ENCODE results near the gene DVL2.

The DVL2 gene

DNA sequence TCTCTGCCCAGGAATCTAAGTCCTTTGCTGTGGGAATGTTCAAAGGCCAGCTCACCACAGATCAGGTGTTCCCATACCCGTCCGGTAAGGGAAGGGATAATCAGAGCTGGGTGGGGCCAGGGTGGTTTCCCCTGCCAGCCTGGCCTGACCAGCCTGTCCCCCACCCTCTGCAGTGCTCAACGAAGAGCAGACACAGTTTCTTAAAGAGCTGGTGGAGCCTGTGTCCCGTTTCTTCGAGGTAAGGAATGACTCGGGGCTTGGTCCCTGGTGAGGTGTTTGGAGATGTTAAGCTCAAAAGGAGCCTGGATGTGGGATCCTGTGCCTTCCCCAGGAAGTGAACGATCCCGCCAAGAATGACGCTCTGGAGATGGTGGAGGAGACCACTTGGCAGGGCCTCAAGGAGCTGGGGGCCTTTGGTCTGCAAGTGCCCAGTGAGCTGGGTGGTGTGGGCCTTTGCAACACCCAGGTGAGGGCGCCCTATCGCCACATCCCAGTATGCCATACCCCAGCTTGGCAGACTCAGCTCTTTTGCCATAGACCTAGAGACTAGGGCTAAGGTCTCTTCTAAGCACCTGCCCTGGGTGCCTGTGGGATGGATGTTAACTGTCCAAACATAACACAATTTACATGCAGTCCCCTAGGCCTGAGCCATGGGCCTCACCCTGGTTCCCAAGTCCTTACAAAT, 13.6 kb downstream of the DVL2 start (continued):
- TF ChIP-seq, protein P1, sequence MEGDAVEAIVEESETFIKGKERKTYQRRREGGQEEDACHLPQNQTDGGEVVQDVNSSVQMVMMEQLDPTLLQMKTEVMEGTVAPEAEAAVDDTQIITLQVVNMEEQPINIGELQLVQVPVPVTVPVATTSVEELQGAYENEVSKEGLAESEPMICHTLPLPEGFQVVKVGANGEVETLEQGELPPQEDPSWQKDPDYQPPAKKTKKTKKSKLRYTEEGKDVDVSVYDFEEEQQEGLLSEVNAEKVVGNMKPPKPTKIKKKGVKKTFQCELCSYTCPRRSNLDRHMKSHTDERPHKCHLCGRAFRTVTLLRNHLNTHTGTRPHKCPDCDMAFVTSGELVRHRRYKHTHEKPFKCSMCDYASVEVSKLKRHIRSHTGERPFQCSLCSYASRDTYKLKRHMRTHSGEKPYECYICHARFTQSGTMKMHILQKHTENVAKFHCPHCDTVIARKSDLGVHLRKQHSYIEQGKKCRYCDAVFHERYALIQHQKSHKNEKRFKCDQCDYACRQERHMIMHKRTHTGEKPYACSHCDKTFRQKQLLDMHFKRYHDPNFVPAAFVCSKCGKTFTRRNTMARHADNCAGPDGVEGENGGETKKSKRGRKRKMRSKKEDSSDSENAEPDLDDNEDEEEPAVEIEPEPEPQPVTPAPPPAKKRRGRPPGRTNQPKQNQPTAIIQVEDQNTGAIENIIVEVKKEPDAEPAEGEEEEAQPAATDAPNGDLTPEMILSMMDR (tag by site-specific recombination; IDR thresholded peaks at IDR 0.05) = peak; percentile 69
- TF ChIP-seq ZNF112 (tag by site-specific recombination; IDR thresholded peaks at IDR 0.05) (no peak), ZFP69B (tag by site-specific recombination; IDR thresholded peaks at IDR 0.05) (no peak), MZF1 (tag by site-specific recombination; IDR thresholded peaks at IDR 0.05; ENCODE audit: borderline replicate concordance) (no peak), ZNF785 (tag by site-specific recombination; IDR thresholded peaks at IDR 0.05) (no peak)
- TF ChIP-seq, protein P2, sequence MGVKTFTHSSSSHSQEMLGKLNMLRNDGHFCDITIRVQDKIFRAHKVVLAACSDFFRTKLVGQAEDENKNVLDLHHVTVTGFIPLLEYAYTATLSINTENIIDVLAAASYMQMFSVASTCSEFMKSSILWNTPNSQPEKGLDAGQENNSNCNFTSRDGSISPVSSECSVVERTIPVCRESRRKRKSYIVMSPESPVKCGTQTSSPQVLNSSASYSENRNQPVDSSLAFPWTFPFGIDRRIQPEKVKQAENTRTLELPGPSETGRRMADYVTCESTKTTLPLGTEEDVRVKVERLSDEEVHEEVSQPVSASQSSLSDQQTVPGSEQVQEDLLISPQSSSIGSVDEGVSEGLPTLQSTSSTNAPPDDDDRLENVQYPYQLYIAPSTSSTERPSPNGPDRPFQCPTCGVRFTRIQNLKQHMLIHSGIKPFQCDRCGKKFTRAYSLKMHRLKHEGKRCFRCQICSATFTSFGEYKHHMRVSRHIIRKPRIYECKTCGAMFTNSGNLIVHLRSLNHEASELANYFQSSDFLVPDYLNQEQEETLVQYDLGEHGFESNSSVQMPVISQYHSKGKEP (tag by site-specific recombination; IDR thresholded peaks at IDR 0.05) = 0 out of 2 replicates have a peak, but pooled peaks have one; percentile 16

DNA sequence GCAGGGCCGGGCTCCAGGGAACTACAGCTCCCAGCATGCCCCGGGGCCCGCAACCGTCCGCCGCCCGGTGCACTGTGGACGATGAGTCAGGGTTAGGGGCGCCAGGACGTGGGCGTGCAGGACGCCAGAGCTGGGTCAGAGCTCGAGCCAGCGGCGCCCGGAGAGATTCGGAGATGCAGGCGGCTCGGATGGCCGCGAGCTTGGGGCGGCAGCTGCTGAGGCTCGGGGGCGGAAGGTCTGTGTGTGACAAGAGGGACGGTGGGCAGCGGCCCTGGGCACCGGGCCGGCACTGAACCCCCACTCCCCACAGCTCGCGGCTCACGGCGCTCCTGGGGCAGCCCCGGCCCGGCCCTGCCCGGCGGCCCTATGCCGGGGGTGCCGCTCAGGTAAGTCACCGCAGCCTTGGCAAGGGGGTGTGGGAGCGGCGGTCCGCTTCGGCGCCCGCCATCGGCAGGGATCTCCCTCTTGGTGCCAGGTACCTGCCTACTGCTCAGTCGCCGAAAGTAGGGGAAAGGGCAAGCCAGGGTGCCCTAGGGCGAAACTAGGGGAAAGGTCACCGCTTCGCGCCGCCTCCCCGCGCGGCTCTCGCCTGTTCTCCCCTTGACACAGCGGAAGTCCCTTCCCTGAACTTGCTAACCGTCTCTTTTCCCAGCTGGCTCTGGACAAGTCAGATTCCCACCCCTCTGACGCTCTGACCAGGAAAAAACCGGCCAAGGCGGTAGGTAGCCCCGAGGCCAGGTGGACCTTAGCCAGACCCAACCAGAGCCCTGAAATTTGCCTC, 14.3 kb downstream of the DVL2 start, which contains the start of the genes ACADVL and DLG4:
TSS of gene ACADVL (plus strand) at position 127 of the 781 bp plus-strand sequence. CDS start at position 174, 47 bp downstream.
TSS of gene DLG4 (minus strand) at position 25 of the 781 bp plus-strand sequence.
- H3K9me3 ChIP-seq (ENCODE audit: control insufficient read depth, insufficient read depth, low read depth, low read length) = no peaks in the 10 kb centered on the region
- ChIA-PET CTCF (interaction anchor here (1.1 to 4.2 kb wide), 12 partner anchors 10 to 174 kb away, joined by 3 to 34 read pairs (median 6); partner anchors contain the start of genes DVL2, GABARAP, PHF23 and SLC2A4), POLR2A (interaction anchor here (0.6 to 9.8 kb wide), 22 partner anchors 14 to 296 kb away, joined by 3 to 284 read pairs (median 6); partner anchors contain the start of genes CTDNEP1, DVL2, ELP5 and GABARAP)
- H3K36me3 ChIP-seq (ENCODE audit: control insufficient read depth in 2 of 2, insufficient read depth in 1 of 2, low read length in 2 of 2) = peaks cover 16 to 41% of the 10 kb centered on the region in 2 experiments; a peak in 2 of 3 replicates
- H3K4me3 ChIP-seq (ENCODE audit: low read depth, low read length) = peak within 1 kb of the TSS; percentile 83
- H3K4me1 ChIP-seq (ENCODE audit: control insufficient read depth, insufficient read depth, low read length) = peaks cover 7% of the 10 kb centered on the region
- H3K27ac ChIP-seq (ENCODE audit: extremely low read depth, low read depth, low read length) = peak within 1 kb of the TSS; percentile 83; the same call in 1 of the 2 replicates
- TF ChIP-seq ZNF114 (tag by site-specific recombination; IDR thresholded peaks at IDR 0.05) (no peak), HOXC10 (CRISPR knock-in tag; IDR thresholded peaks at IDR 0.05) (no peak), ZNF404 (tag by site-specific recombination; IDR thresholded peaks at IDR 0.05) (no peak), ZNF24 (tag by site-specific recombination; IDR thresholded peaks at IDR 0.05) (no peak), ZNF184 (tag by site-specific recombination; IDR thresholded peaks at IDR 0.05) (0 out of 2 replicates have a peak, but pooled peaks have one; percentile 43), ZFP3 (tag by site-specific recombination; IDR thresholded peaks at IDR 0.05; ENCODE audit: low read depth) (no peak), ZNF561 (tag by site-specific recombination; IDR thresholded peaks at IDR 0.05; ENCODE audit: borderline replicate concordance) (peak; percentile 71; the same call in 1 of the 2 replicates), ZFHX2 (tag by site-specific recombination; conservative IDR thresholded peaks at IDR 0.05) (peak; percentile 91), ZNF610 (tag by site-specific recombination; IDR thresholded peaks at IDR 0.05; ENCODE audit: borderline replicate concordance) (0 out of 2 replicates have a peak, but pooled peaks have one; percentile 22), ZNF701 (tag by site-specific recombination; IDR thresholded peaks at IDR 0.05) (no peak), HOXD13 (CRISPR knock-in tag; IDR thresholded peaks at IDR 0.05; ENCODE audit: borderline replicate concordance) (no peak), ZNF112 (tag by site-specific recombination; IDR thresholded peaks at IDR 0.05) (no peak)
- TF ChIP-seq, protein P3, sequence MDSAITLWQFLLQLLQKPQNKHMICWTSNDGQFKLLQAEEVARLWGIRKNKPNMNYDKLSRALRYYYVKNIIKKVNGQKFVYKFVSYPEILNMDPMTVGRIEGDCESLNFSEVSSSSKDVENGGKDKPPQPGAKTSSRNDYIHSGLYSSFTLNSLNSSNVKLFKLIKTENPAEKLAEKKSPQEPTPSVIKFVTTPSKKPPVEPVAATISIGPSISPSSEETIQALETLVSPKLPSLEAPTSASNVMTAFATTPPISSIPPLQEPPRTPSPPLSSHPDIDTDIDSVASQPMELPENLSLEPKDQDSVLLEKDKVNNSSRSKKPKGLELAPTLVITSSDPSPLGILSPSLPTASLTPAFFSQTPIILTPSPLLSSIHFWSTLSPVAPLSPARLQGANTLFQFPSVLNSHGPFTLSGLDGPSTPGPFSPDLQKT (IDR thresholded peaks at IDR 0.05; ENCODE audit: borderline replicate concordance, low read depth, low read length) = no peak
- TF ChIP-seq, protein P2 (tag by site-specific recombination; IDR thresholded peaks at IDR 0.05) = no peak
- TF ChIP-seq, protein P4, sequence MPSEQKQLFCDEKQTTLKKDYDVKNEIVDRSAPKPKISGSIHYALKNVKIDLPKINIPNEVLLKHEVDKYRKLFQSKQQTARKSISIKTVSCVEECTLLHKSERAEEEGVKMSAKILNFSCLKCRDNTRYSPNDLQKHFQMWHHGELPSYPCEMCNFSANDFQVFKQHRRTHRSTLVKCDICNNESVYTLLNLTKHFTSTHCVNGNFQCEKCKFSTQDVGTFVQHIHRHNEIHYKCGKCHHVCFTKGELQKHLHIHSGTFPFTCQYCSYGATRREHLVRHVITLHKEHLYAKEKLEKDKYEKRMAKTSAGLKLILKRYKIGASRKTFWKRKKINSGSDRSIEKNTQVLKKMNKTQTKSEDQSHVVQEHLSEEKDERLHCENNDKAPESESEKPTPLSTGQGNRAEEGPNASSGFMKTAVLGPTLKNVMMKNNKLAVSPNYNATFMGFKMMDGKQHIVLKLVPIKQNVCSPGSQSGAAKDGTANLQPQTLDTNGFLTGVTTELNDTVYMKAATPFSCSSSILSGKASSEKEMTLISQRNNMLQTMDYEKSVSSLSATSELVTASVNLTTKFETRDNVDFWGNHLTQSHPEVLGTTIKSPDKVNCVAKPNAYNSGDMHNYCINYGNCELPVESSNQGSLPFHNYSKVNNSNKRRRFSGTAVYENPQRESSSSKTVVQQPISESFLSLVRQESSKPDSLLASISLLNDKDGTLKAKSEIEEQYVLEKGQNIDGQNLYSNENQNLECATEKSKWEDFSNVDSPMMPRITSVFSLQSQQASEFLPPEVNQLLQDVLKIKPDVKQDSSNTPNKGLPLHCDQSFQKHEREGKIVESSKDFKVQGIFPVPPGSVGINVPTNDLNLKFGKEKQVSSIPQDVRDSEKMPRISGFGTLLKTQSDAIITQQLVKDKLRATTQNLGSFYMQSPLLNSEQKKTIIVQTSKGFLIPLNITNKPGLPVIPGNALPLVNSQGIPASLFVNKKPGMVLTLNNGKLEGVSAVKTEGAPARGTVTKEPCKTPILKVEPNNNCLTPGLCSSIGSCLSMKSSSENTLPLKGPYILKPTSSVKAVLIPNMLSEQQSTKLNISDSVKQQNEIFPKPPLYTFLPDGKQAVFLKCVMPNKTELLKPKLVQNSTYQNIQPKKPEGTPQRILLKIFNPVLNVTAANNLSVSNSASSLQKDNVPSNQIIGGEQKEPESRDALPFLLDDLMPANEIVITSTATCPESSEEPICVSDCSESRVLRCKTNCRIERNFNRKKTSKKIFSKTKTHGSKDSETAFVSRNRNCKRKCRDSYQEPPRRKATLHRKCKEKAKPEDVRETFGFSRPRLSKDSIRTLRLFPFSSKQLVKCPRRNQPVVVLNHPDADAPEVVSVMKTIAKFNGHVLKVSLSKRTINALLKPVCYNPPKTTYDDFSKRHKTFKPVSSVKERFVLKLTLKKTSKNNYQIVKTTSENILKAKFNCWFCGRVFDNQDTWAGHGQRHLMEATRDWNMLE (tag by site-specific recombination; conservative IDR thresholded peaks at IDR 0.05; ENCODE audit: low read depth) = no peak
- TF ChIP-seq, protein P5, sequence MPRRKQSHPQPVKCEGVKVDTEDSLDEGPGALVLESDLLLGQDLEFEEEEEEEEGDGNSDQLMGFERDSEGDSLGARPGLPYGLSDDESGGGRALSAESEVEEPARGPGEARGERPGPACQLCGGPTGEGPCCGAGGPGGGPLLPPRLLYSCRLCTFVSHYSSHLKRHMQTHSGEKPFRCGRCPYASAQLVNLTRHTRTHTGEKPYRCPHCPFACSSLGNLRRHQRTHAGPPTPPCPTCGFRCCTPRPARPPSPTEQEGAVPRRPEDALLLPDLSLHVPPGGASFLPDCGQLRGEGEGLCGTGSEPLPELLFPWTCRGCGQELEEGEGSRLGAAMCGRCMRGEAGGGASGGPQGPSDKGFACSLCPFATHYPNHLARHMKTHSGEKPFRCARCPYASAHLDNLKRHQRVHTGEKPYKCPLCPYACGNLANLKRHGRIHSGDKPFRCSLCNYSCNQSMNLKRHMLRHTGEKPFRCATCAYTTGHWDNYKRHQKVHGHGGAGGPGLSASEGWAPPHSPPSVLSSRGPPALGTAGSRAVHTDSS (tag by site-specific recombination; IDR thresholded peaks at IDR 0.05) = no peak; the same call in 1 of the 2 replicates

All from HEK293 (cell line).